Frontal cortex (tissue), 4 donors: ENCODE results near the gene HMGXB3. TPM values are rescaled to one million over a fixed set of nuclear protein-coding genes. Genes with fewer than 3 reads are reported as not detected.

ENCODE experiments used
- DNase-seq, 2 donors: peaks; one replicate each; pipeline ENCODE4 v3.0.0; 2012; ENCODE audit warnings: low spot score in 2 of 2
- FAIRE-seq: peaks from 2 replicates; lab custom pipeline; 2012; peaks lifted over from hg19 to GRCh38; lab: Jason Lieb, UNC
- total RNA-seq: library from RNA; depleted of rRNA; stranded (reverse); fragments of >200 nt; gene quantifications from one replicate; pipeline ENCODE4 v1.2.3, GENCODE V29; 2014
- donor health status: control.
- donor health status: control.
- donor health status: control.

Gene HMGXB3
- total RNA-seq, 1 donor from 2014 or later: 21.2 TPM

- DNase-seq: no peak
- no peak for FAIRE-seq
These were observed 64.8 kb downstream of the HMGXB3 start for GRCh38 chr5:150065346-150065745.

GRCh38 chr5:150065886-150066285, 65.3 kb downstream of the HMGXB3 start:
- FAIRE-seq: no peak
- DNase-seq: no peak

- FAIRE-seq (no peak), DNase-seq (no peak)
These were observed 65.9 kb downstream of the HMGXB3 start for GRCh38 chr5:150066436-150066835.

- DNase-seq: no peak
- FAIRE-seq: no peak
These were observed 66.4 kb downstream of the HMGXB3 start for GRCh38 chr5:150066901-150067396.

- FAIRE-seq (no peak), DNase-seq (no peak)
These were observed 66.9 kb downstream of the HMGXB3 start for GRCh38 chr5:150067405-150067960.

- FAIRE-seq: no peak
These were observed 67.5 kb downstream of the HMGXB3 start for GRCh38 chr5:150068071-150068470.

GRCh38 chr5:150068472-150068871, 67.9 kb downstream of the HMGXB3 start:
- FAIRE-seq: no peak
- DNase-seq: no peak

More at GRCh38 chr5:150068071-150068470, 67.5 kb downstream of the HMGXB3 start:
- no peak for DNase-seq

GRCh38 chr5:150068961-150069645, 68.6 kb downstream of the HMGXB3 start:
- DNase-seq (no peak), FAIRE-seq (no peak)

- DNase-seq (no peak), FAIRE-seq (no peak)
These were observed 69.4 kb downstream of the HMGXB3 start for GRCh38 chr5:150069672-150070627.

GRCh38 chr5:150070821-150071220, 70.3 kb downstream of the HMGXB3 start:
- DNase-seq (no peak), FAIRE-seq (no peak)

- FAIRE-seq (no peak), DNase-seq (no peak)
These were observed 72.6 kb downstream of the HMGXB3 start for GRCh38 chr5:150073086-150073625.

- FAIRE-seq: no peak
- DNase-seq: no peak
These were observed 73.1 kb downstream of the HMGXB3 start for GRCh38 chr5:150073677-150074076.

- FAIRE-seq: no peak
- DNase-seq: no peak
These were observed 74.7 kb downstream of the HMGXB3 start for GRCh38 chr5:150075233-150075632.

GRCh38 chr5:150075806-150076205, 75.3 kb downstream of the HMGXB3 start:
- FAIRE-seq: no peak
- peak in 1 of 2 donors; percentile 1 for DNase-seq

- no peak for FAIRE-seq
- DNase-seq: peak in 1 of 2 donors; percentile 1
These were observed 76.5 kb downstream of the HMGXB3 start for GRCh38 chr5:150077060-150077459.

- DNase-seq (no peak), FAIRE-seq (no peak)
These were observed 77.7 kb downstream of the HMGXB3 start for GRCh38 chr5:150077996-150078801.

- FAIRE-seq (no peak), DNase-seq (peak in 1 of 2 donors; percentile 2)
These were observed 78.5 kb downstream of the HMGXB3 start for GRCh38 chr5:150078802-150079689.

- DNase-seq: peak in 1 of 2 donors; percentile 2
- no peak for FAIRE-seq
These were observed 79.4 kb downstream of the HMGXB3 start for GRCh38 chr5:150079909-150080461.
